Smooth muscle cell (in vitro differentiated cells): ENCODE results near the gene RIMS4. TPM values are rescaled to one million over a fixed set of nuclear protein-coding genes. Genes with fewer than 3 reads are reported as not detected.

Experiments used
- DNase-seq: peaks from one replicate; lab custom pipeline; 2025; ENCODE audit not compliant: unreplicated experiment; lab: John Stamatoyannopoulos, UW
- H2AFZ ChIP-seq: fragments of 200-600 bp; sonication (generic); 2 replicates; pipeline ENCODE4 v1.6.0; 2016; ENCODE audit warnings: antibody characterized with exemption, low read depth, mild to moderate bottlenecking
- H3F3A ChIP-seq: fragments of 200-600 bp; sonication (generic); 2 replicates; pipeline ENCODE4 v1.6.0; 2017; ENCODE audit warnings: antibody characterized with exemption, low read depth
- H3K27ac ChIP-seq: fragments of 200-600 bp; sonication (generic); 2 replicates; pipeline ENCODE4 v1.5.1; 2016; ENCODE audit warnings: low read depth, mild to moderate bottlenecking
- H3K27me3 ChIP-seq: fragments of 200-600 bp; sonication (generic); 2 replicates; pipeline ENCODE4 v1.6.1; 2016; ENCODE audit warnings: low read depth, mild to moderate bottlenecking
- H3K36me3 ChIP-seq: fragments of 200-600 bp; sonication (generic); 2 replicates; pipeline ENCODE4 v1.5.1; 2016; ENCODE audit warnings: low read depth
- H3K4me1 ChIP-seq: fragments of 200-600 bp; sonication (generic); 2 replicates; pipeline ENCODE4 v1.5.1; 2016; ENCODE audit warnings: low read depth
- H3K4me2 ChIP-seq: fragments of 200-600 bp; sonication (generic); 2 replicates; pipeline ENCODE4 v1.6.0; 2016; ENCODE audit warnings: mild to moderate bottlenecking
- H3K4me3 ChIP-seq: fragments of 200-600 bp; sonication (generic); 2 replicates; pipeline ENCODE4 v1.5.1; 2016; ENCODE audit warnings: mild to moderate bottlenecking
- H3K79me2 ChIP-seq: fragments of 200-600 bp; sonication (generic); 2 replicates; pipeline ENCODE4 v1.6.0; 2016; ENCODE audit warnings: low read depth, mild to moderate bottlenecking
- H3K9ac ChIP-seq: fragments of 200-600 bp; sonication (generic); 2 replicates; pipeline ENCODE4 v1.6.0; 2016; ENCODE audit warnings: low read depth
- H3K9me3 ChIP-seq: fragments of 200-600 bp; sonication (generic); replicated peaks from 2 replicates; pipeline ENCODE4 v1.5.1; 2016; ENCODE audit warnings: low read depth
- H4K20me1 ChIP-seq: fragments of 200-600 bp; sonication (generic); 2 replicates; pipeline ENCODE4 v1.6.0; 2016; ENCODE audit warnings: low read depth
- CTCF ChIP-seq: fragments of 200-600 bp; sonication (generic); IDR thresholded peaks from 2 replicates; pipeline ENCODE4 v1.5.1; 2017; ENCODE audit warnings: borderline replicate concordance, mild to moderate bottlenecking, antibody characterized with exemption; ENCODE audit not compliant: insufficient read depth, poor library complexity, severe bottlenecking
- WGBS: methylation state at CpG from one replicate; pipeline ENCODE4 v1.1.7; 2016; ENCODE audit warnings: low lambda C conversion rate; 5-methylcytosine and 5-hydroxymethylcytosine counted together
- polyA plus RNA-seq: library from polyadenylated mRNA; unstranded; fragments of >200 nt; fragmentation: Nextera tagmentation; extraction: Ambion mirVana; gene quantifications from 2 replicates; pipeline ENCODE4 v1.2.1, GENCODE V29; 2016
- total RNA-seq: library from RNA; depleted of rRNA; stranded (reverse); fragments of >200 nt; gene quantifications from 2 replicates; pipeline ENCODE4 v1.2.3, GENCODE V29; 2014

The RIMS4 gene
- total and polyA plus RNA-seq, 2 experiments from 2014 or later, result not detected

GRCh38 chr20:44728801-44729443 is 81.4 kb downstream of the RIMS4 start:
- Histone ChIP-seq H2AFZ (no peak overlapping the region), H3F3A (no peaks in the 10 kb centered on the region), H3K79me2 (no peaks in the 10 kb centered on the region), H3K4me2 (peak overlapping the region; percentile 45), H3K27me3 (no peaks in the 10 kb centered on the region), H3K4me3 (no peak overlapping the region), H3K4me1 (peaks cover 9% of the 10 kb centered on the region), H3K9ac (no peak overlapping the region), H3K9me3 (no peaks in the 10 kb centered on the region), H3K27ac (no peak overlapping the region), H4K20me1 (no peaks in the 10 kb centered on the region), H3K36me3 (no peaks in the 10 kb centered on the region)
- peak; percentile 13 for DNase-seq
- WGBS, result 35% methylated on average over 9 of the region's 9 CpGs
- no peak for TF ChIP-seq CTCF

GRCh38 chr20:44727651-44728050 is 82.7 kb downstream of the RIMS4 start:
- Histone ChIP-seq H3K9ac (no peak overlapping the region), H3F3A (no peaks in the 10 kb centered on the region), H3K4me3 (no peak overlapping the region), H3K79me2 (no peaks in the 10 kb centered on the region), H3K27ac (no peak overlapping the region), H2AFZ (no peak overlapping the region), H3K36me3 (no peaks in the 10 kb centered on the region), H3K9me3 (no peaks in the 10 kb centered on the region), H3K27me3 (no peaks in the 10 kb centered on the region), H4K20me1 (no peaks in the 10 kb centered on the region), H3K4me1 (peaks cover 9% of the 10 kb centered on the region), H3K4me2 (no peak overlapping the region)
- no peak for TF ChIP-seq CTCF
- no peak for DNase-seq
- 94% methylated on average over 2 of the region's 2 CpGs for WGBS

GRCh38 chr20:44727039-44727438 is 83.3 kb downstream of the RIMS4 start:
- 92% methylated on average over 11 of the region's 11 CpGs for WGBS
- H3K4me1 ChIP-seq, result peaks cover 9% of the 10 kb centered on the region
- H3K36me3 ChIP-seq, result no peaks in the 10 kb centered on the region
- no peak for TF ChIP-seq CTCF
- H2AFZ ChIP-seq, result no peak overlapping the region
- H4K20me1 ChIP-seq, result no peaks in the 10 kb centered on the region
- no peak overlapping the region for H3K4me3 ChIP-seq
- H3K4me2 ChIP-seq, result no peak overlapping the region
- H3K79me2 ChIP-seq, result no peaks in the 10 kb centered on the region
- H3K9ac ChIP-seq, result no peak overlapping the region
- H3K9me3 ChIP-seq, result no peaks in the 10 kb centered on the region
- H3K27me3 ChIP-seq, result no peaks in the 10 kb centered on the region
- no peak for DNase-seq
- peaks cover under 1% of the 10 kb centered on the region for H3F3A ChIP-seq
- H3K27ac ChIP-seq, result no peak overlapping the region

GRCh38 chr20:44725837-44726236 is 84.5 kb downstream of the RIMS4 start:
- no peaks in the 10 kb centered on the region for H3K36me3 ChIP-seq
- no peak overlapping the region for H3K4me2 ChIP-seq
- no peak for DNase-seq
- WGBS, result 73% methylated on average over 5 of the region's 5 CpGs
- no peak overlapping the region for H3K9ac ChIP-seq
- H3K4me1 ChIP-seq, result peaks cover 9% of the 10 kb centered on the region
- H3K9me3 ChIP-seq, result no peaks in the 10 kb centered on the region
- no peak overlapping the region for H2AFZ ChIP-seq
- no peak overlapping the region for H3K27ac ChIP-seq
- no peaks in the 10 kb centered on the region for H4K20me1 ChIP-seq
- no peaks in the 10 kb centered on the region for H3K79me2 ChIP-seq
- TF ChIP-seq CTCF, result no peak
- no peaks in the 10 kb centered on the region for H3K27me3 ChIP-seq
- H3F3A ChIP-seq, result peaks cover 8% of the 10 kb centered on the region
- no peak overlapping the region for H3K4me3 ChIP-seq
